DMS114 treated with DMSO at 0.1 percent for 48 hours (cell line): ENCODE measurements around the gene MAN1C1.

Source experiments
- DNase-seq: peaks from one replicate; lab custom pipeline; 2025; ENCODE audit not compliant: unreplicated experiment; lab: John Stamatoyannopoulos, UW

Gene MAN1C1

DNA sequence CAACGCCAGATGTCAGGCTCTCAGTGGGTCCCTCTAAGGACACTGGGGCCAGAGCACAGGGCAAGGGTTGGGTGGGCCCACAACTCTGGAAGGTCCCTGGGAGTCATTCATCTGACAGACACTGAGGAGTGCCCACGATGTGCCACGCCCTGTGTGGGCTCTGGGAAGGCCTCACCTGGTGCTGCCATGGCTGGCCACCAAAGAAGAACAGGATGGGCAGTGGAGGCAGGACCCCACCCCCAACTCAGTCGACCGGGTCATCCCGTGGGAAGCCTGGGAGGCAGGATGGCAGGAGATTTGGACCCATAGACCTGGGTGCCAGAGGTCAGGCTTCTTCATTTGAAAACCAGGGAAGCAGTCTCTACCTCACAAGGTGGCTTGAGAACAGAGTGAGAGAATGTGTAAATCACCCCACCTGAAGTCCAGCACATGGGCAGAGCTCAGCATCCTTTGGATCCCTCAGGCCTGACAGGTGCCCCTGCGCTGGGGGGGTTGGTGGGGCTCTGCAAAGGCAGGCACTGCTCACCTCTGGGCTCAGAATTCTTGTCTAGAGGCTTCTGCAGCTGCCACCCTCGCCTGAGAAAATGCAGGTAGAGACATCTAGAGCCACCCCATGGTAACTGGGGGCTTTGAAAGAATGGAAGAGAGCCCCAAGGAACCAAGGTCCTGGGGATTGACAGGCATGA lies 182.2 kb downstream of the MAN1C1 start:
- no peak for DNase-seq

DNA sequence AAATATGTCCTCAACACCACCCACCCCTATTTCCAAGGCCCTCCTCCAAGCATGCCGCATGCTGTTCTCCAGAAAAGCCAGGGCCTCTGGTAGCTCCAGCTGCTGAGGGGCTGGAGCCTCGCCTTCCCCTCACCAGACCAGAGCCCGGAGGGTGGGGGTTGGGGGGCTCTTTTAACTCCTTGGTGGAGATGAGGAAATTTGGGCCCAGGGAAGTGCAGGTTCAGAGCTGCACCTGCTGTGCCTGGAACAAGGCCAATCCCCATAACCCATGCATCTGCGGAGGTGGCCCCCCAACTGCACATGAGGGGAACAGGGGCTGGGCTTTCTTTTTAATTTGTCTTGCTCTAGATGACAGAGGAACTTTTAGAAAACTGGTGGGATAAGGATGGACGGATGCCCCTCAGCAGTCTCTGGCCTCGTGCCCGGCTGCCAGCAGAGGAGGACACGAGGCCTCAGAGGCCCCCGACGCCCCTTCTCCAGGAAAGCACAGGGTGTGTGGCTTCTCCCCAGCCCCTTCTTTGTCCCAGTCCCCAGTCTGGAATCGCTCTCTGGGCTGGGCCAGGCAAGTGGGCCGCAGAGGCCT lies 182.9 kb downstream of the MAN1C1 start:
- DNase-seq, result no peak

DNA sequence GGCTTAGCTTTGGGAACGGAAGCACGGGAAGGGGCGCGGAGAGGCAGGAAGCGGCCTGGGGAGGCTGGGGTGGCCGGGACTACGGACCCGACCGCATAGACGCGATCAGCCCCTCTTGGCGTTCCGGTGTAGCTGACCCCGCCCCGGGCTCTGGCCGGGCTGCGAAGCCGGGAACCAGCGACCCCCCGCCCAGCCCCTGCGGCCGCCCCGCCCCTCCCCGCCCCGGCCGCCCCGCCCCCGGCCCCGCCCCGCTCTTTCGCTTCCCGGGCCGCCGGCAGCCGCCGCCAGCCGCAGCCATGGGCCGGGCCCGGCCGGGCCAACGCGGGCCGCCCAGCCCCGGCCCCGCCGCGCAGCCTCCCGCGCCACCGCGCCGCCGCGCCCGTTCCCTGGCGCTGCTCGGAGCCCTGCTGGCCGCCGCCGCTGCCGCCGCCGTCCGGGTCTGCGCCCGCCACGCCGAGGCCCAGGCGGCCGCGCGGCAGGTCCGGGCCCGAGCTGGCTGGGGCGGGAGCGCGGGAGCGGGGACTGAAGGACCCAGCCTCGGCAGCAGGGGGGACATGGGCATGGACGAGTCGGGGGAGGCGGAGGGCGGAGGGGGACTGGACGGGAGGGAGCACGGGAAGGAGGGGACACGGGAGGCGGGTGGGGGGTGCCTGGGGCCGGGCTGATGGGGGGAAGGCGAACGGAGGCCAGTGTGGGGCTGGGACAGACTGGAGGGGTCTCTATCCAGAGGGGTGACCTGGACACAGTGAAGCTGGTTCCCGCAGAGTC lies 183.5 kb downstream of the MAN1C1 start, which contains the start of gene SELENON:
Gene SELENON, plus strand, starts transcription at position 259 of the 768 bp plus-strand sequence. Its CDS starts 38 bp downstream, at position 297.
- no peak for DNase-seq

- DNase-seq, result no peak
Observed at GRCh38 chr1:25800703-25801377, 184.2 kb downstream of the MAN1C1 start.

GRCh38 chr1:25802915-25803314 lies 186.3 kb downstream of the MAN1C1 start:
- no peak for DNase-seq

DNA sequence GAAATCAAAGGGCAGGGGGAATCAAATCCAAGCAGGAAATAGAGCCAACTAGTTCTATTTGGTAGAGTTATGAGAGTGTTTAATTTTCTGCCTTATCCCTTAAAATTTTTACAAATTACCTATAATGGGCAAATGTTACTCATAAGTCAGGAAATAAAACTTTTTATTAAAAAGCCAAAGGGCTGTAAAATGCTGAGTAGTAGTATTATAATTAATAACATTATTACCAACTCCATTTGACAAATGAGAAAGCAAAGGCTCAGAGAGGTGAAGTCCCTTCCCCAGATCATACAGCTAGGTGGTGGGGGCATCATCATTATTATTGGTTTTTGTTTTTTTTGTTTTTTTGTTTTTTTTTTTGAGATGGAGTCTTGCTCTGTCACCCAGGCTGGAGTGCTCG lies 186.8 kb downstream of the MAN1C1 start:
- no peak for DNase-seq

- DNase-seq, result no peak
Observed at GRCh38 chr1:25804244-25804963, 187.8 kb downstream of the MAN1C1 start.

- DNase-seq, result no peak
Observed at GRCh38 chr1:25804964-25805862, 188.6 kb downstream of the MAN1C1 start.

DNA sequence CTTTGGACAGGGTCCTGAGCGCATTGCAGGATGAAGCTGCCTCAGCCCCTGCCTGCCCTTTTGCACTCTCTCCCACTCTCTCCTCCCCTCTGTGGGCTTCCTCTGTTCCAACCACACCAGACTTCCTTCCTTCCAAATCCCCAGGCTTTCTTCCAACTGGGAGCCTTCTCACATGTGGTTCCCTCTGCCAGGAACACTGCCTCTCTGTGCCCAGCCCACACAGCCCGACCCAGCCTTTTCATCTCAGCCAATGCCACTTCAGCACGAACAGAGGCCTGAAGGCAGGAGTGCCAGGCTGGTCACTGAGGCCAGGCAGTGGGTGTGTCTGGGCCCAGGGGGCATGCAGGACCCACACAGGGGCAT lies 189.3 kb downstream of the MAN1C1 start:
- DNase-seq, result no peak

DNA sequence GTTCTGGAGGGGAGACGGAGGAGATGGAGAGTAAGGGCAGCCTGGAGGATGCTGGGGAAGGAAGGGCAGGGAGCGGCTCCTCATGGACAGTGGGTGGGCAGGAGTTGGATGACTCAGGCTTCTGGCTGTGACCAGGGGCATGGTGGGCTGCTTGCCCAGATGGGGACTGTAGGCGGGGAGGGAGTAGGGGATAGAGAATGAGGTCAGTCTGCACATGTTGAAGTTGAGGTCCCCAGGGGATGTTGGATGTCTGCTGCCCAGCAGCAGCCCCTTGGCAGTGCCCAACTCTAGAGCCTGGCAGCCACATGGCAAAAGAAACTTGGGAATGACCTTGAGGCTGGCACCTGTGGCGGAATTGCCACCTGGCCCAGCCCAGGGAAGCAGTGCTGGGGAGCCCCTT lies 189.8 kb downstream of the MAN1C1 start:
- no peak for DNase-seq

DNA sequence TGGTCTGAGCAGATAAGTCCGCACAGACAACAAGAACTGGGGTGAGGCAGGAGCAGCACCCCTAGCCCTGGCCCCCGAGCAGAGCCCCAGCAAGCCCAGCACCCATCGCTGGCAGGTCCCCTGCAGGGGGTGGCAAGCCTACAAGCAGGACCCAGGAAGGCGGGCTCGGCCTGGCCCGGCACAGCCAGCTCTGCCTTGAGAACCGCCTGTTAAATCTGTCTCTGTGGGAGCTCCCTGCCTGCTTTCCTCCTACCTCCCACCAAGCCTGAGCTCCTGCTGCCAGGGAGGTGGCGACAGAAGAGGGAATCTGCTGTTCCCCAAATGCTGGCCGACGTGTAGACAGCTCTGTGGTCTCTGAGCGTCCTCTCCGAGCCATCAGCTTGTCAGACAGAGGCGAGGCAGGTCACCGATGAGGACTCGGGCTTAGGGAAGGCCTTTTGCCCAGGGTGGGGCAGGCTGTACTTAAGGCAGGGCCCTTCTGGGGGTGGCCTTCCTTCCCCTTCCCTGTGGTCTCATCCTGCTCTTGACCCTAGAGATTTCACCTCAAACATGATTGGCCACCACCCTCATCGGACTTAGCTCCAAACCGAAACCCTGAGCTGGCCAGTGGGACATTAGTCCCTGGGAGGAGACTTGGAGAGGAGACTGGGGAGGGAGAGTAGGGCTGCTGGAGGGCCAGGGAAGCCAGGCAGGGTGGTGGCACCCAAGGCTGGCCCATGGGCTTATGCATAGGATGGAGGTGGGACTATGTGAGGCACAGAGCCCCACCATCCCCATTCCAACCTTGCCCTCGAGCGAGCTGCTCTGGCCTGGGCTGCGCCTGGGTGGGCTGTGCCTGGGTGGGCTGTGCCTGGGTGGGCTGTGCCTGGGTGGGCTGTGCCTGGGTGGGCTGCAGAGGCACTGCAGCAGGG lies 191.1 kb downstream of the MAN1C1 start:
- DNase-seq, result no peak

- no peak for DNase-seq
Observed at GRCh38 chr1:25808481-25809244, 192.1 kb downstream of the MAN1C1 start.

DNA sequence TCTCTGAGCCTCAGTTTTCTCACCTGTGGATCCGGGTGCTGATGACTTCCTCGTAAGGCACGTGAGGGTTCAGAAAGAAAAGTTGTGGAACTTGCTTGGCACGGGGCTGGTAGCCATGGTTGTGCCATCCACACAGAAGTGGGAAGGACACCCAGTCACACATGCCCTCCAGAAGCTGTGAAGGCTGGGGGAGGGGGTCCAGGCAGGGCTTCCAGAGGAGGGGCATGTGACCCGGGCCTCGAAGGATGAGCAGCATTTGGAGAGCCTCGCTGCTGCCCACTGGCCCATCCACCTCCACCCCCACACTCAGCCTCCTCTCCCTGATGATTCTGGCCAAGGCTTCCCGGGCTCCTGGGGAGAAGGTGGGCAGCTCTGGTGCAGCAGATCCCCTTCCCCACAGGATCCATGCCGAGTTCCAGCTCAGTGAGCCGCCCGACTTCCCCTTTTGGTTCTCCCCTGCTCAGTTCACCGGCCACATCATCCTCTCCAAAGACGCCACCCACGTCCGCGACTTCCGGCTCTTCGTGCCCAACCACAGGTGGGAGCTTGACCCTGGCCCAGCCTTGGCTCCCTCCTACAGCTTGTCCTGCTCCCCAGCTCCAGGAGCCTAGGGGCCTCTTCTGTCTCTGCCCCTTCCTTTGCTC lies 192.8 kb downstream of the MAN1C1 start:
- no peak for DNase-seq

GRCh38 chr1:25809929-25810328 lies 193.3 kb downstream of the MAN1C1 start:
- DNase-seq, result no peak

DNA sequence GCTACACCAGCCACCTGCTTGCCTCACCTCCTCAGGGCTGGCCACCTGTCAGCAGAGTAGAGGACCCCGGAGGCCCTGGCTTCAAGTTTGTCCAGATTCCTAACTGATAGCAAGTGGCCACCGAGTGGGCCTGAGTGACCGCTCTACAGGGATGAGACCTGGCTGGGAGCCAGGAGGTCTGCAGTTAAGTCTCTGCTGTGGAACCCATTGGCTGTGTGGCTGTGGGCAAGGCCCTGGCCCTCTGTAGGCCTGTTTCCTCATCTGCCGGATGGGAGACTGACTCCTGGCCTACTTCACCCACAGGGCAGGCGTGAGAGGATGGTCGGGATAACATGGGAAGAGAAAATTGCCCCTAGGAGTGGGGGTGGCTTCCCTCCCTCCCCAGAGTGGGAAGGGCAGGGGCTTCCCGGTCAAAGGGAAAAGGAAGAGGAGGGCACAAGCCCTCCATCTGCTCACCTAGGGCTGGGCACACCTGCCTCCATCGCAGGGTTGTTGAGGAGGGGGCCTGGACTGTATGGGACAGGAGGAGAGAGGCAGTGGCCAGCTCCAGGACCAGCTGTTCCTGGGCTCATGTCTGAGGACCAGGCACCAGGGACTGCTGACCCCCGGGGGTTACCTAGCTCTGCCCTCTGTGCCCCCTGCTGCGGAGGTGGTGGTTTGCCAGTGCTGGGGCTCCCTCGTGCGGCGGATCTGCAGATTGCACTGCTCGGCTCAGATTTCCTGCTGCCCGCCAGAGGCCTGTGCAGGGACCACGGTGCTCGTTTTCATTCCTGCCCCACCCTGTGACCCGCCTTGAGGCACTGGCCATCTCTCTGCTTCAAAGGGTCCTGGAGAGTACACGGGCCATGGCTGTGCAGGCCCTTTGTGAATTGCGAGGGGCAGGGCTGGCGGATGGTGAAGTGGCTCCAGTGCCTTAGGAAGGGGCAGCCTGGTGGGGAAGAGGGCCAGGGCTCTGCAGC lies 194.0 kb downstream of the MAN1C1 start:
- DNase-seq, result peak; percentile 24

DNA sequence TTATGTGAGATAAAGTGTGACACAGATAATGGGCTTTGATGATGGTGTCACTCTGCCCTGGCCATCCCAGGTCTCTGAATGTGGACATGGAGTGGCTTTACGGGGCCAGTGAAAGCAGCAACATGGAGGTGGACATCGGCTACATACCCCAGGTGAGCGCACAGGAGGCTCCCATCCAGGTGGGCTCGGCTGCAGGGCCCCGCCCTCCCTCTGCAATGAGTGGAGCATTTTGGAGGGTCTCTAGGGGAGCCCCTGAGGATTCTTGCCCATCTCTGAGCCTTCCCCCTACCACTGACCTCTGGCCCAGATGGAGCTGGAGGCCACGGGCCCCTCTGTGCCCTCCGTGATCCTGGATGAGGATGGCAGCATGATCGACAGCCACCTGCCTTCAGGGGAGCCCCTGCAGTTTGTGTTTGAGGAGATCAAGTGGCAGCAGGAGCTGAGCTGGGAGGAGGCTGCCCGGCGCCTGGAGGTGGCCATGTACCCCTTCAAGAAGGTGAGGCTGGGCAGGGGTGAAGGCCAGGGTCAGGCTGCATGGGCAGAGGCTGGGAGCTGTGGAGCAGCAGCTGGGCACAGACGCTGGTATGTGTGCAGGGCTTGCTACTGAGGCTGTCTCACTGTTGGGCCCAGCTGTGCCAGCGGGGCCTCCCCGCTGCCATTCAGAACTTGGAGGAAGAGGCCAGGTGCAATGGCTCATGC lies 194.9 kb downstream of the MAN1C1 start:
- DNase-seq, result no peak
